Mammary epithelial cell (primary cell): ENCODE data around the gene MTFMT.

ENCODE experiments used
- EZH2 ChIP-seq: IDR thresholded peaks from 2 replicates; pipeline ENCODE4 v1.6.1; 2012; ENCODE audit warnings: low read length, inconsistent platforms, borderline replicate concordance
- TF ChIP-seq, protein P1 (sequence below), 2 donors: IDR thresholded peaks in 1 of 2; conservative IDR thresholded peaks in 1 of 2; 2 replicates each; pipeline ENCODE4 v1.5.1; 2011 to 2012; ENCODE audit warnings: inconsistent platforms in 2 of 2, low read length in 2 of 2, mild to moderate bottlenecking in 2 of 2, control low read depth in 1 of 2, low read depth in 1 of 2; ENCODE audit not compliant: insufficient read depth in 1 of 2; ENCODE audit errors: extremely low read depth in 1 of 2

DNA sequence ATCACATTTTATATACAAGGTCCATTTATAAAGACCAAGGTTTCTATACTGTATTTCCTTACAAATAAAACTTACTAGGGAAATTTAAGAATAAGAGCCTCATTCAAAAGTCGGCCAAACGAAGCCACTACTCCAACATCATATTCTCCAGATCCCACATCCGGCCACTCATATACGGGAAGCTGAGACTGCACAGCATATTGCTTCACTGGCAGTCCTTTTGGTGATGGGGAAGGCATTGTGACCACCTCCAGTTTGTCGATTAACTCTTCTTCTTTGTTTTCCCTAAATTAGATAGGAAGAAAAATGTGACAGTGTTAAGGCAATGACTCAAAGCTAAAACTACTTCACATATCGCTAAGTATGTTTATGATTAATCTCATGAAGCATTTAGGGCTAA lies 2.7 kb downstream of the MTFMT start:
- TF ChIP-seq, protein P1, sequence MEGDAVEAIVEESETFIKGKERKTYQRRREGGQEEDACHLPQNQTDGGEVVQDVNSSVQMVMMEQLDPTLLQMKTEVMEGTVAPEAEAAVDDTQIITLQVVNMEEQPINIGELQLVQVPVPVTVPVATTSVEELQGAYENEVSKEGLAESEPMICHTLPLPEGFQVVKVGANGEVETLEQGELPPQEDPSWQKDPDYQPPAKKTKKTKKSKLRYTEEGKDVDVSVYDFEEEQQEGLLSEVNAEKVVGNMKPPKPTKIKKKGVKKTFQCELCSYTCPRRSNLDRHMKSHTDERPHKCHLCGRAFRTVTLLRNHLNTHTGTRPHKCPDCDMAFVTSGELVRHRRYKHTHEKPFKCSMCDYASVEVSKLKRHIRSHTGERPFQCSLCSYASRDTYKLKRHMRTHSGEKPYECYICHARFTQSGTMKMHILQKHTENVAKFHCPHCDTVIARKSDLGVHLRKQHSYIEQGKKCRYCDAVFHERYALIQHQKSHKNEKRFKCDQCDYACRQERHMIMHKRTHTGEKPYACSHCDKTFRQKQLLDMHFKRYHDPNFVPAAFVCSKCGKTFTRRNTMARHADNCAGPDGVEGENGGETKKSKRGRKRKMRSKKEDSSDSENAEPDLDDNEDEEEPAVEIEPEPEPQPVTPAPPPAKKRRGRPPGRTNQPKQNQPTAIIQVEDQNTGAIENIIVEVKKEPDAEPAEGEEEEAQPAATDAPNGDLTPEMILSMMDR (conservative IDR thresholded peaks at IDR 0.05 in 1 of 2, IDR thresholded peaks at IDR 0.05 in 1 of 2; ENCODE audit: extremely low read depth in 1 of 2, insufficient read depth in 1 of 2, low read depth in 1 of 2, low read length in 2 of 2) = no peak
- TF ChIP-seq EZH2 = no peak
